ENCODE results near the gene LRRC63. TPM values are rescaled to one million over a fixed set of nuclear protein-coding genes. Genes with fewer than 3 reads are reported as not detected.

The LRRC63 gene
- total and polyA plus RNA-seq, 9 of the 15 experiments (the other 6 are each of a cell fraction or from before 2014, with no cell fraction given), result 0.07 to 0.41 (median 0.24) TPM; not detected in 1

DNA sequence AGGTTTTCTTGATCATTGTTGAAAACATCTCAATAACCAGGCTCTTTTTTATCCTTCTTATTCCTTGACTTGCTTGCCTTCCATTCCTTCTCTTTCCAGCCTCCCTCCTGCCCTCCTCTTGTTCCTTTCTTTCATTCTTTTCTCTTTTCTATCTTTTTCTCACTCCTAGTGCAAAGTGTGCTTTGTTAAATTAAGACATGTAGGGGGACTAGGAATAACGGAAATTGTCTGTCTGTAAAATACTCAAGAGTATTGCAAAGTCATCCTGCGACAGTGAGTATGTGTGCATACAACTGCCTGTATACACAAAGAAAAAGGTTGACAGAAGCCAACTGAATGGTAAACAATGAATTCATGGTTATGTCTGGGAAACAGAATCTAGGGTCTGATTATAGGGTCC, 70.1 kb downstream of the LRRC63 start:
- Histone ChIP-seq H2AFZ (ENCODE audit: low read depth, low read length) (peak overlapping the region; percentile 94), H3K4me1 (replicated peaks in 1 of 2; ENCODE audit: control insufficient read depth in 2 of 2, insufficient read depth in 2 of 2, low read length in 2 of 2) (peaks cover 2 to 34% of the 10 kb centered on the region in 2 experiments; a peak in 4 of 5 replicates), H3K4me2 (ENCODE audit: insufficient read depth, low read length) (peak overlapping the region; percentile 54), H3K9ac (ENCODE audit: insufficient read depth in 1 of 2, low read depth in 2 of 2, low read length in 2 of 2) (peak overlapping the region in 1 of 2 experiments; percentile 54; a peak in 2 of 4 replicates), H3K27ac (ENCODE audit: extremely low read depth, low read depth, low read length) (peak overlapping the region; percentile 83), H3K4me3 (no peak overlapping the region), H4K20me1 (replicated peaks; ENCODE audit: control insufficient read depth, insufficient read depth, low read length) (no peaks in the 10 kb centered on the region), H3K9me1 (ENCODE audit: control insufficient read depth, insufficient read depth, low read length) (no peaks in the 10 kb centered on the region), H3K27me3 (ENCODE audit: control insufficient read depth in 2 of 2, insufficient read depth in 2 of 2, low read length in 2 of 2) (no peaks in the 10 kb centered on the region), H3K79me2 (ENCODE audit: control insufficient read depth, insufficient read depth, low read length) (no peaks in the 10 kb centered on the region), H3K9me3 (replicated peaks; ENCODE audit: control insufficient read depth, insufficient read depth, low read depth, low read length) (no peaks in the 10 kb centered on the region), H3K36me3 (ENCODE audit: control insufficient read depth, insufficient read depth, low read length) (no peaks in the 10 kb centered on the region)
- ATAC-seq (peak; percentile 71), DNase-seq (ENCODE audit: extremely low read depth in 1 of 4, low spot score in 3 of 4) (peak in 2 of 4 experiments; percentile 30 to 52), FAIRE-seq (peak; percentile 78)
- WGBS (ENCODE audit: insufficient coverage, low coverage, missing lambda C conversion rate), result 4% methylated on average over 2 of the region's 2 CpGs
- in situ Hi-C loops (cut with MboI), result no loop called here
- ChIA-PET CTCF (ENCODE audit: low intra/inter-chr PET ratio) (no interaction called here), POLR2A (no interaction called here)
- no TSS peak for BruUV-seq (replicated peaks)
- intact Hi-C loops (cut with micrococcal nuclease), result no loop called here
- TF ChIP-seq, protein P1, sequence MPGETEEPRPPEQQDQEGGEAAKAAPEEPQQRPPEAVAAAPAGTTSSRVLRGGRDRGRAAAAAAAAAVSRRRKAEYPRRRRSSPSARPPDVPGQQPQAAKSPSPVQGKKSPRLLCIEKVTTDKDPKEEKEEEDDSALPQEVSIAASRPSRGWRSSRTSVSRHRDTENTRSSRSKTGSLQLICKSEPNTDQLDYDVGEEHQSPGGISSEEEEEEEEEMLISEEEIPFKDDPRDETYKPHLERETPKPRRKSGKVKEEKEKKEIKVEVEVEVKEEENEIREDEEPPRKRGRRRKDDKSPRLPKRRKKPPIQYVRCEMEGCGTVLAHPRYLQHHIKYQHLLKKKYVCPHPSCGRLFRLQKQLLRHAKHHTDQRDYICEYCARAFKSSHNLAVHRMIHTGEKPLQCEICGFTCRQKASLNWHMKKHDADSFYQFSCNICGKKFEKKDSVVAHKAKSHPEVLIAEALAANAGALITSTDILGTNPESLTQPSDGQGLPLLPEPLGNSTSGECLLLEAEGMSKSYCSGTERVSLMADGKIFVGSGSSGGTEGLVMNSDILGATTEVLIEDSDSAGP (CRISPR knock-in tag; IDR thresholded peaks at IDR 0.05), result no peak
- TF ChIP-seq NCOA6 (IDR thresholded peaks at IDR 0.05) (no peak), NBN (IDR thresholded peaks at IDR 0.05; ENCODE audit: low read depth) (0 out of 2 replicates have a peak, but pooled peaks have one; percentile 54), TAF1 (IDR thresholded peaks at IDR 0.05; ENCODE audit: control insufficient read depth, extremely low read depth, insufficient read depth, low read length, severe bottlenecking) (no peak), PRMT5 (CRISPR knock-in tag; IDR thresholded peaks at IDR 0.05) (no peak), FOXK2 (conservative IDR thresholded peaks at IDR 0.05 in 1 of 2, IDR thresholded peaks at IDR 0.05 in 1 of 2; ENCODE audit: low read depth in 2 of 2) (peak; percentile 70 to 89), ZNF274 (IDR thresholded peaks at IDR 0.05; ENCODE audit: borderline replicate concordance, low read depth, low read length) (no peak), TRIM24 (IDR thresholded peaks at IDR 0.05) (peak in 1 of 2 experiments; percentile 19; a peak in 1 of 4 replicates)
- TF ChIP-seq, protein P2, sequence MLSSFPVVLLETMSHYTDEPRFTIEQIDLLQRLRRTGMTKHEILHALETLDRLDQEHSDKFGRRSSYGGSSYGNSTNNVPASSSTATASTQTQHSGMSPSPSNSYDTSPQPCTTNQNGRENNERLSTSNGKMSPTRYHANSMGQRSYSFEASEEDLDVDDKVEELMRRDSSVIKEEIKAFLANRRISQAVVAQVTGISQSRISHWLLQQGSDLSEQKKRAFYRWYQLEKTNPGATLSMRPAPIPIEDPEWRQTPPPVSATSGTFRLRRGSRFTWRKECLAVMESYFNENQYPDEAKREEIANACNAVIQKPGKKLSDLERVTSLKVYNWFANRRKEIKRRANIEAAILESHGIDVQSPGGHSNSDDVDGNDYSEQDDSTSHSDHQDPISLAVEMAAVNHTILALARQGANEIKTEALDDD (IDR thresholded peaks at IDR 0.05), result no peak
- TF ChIP-seq, protein P3, sequence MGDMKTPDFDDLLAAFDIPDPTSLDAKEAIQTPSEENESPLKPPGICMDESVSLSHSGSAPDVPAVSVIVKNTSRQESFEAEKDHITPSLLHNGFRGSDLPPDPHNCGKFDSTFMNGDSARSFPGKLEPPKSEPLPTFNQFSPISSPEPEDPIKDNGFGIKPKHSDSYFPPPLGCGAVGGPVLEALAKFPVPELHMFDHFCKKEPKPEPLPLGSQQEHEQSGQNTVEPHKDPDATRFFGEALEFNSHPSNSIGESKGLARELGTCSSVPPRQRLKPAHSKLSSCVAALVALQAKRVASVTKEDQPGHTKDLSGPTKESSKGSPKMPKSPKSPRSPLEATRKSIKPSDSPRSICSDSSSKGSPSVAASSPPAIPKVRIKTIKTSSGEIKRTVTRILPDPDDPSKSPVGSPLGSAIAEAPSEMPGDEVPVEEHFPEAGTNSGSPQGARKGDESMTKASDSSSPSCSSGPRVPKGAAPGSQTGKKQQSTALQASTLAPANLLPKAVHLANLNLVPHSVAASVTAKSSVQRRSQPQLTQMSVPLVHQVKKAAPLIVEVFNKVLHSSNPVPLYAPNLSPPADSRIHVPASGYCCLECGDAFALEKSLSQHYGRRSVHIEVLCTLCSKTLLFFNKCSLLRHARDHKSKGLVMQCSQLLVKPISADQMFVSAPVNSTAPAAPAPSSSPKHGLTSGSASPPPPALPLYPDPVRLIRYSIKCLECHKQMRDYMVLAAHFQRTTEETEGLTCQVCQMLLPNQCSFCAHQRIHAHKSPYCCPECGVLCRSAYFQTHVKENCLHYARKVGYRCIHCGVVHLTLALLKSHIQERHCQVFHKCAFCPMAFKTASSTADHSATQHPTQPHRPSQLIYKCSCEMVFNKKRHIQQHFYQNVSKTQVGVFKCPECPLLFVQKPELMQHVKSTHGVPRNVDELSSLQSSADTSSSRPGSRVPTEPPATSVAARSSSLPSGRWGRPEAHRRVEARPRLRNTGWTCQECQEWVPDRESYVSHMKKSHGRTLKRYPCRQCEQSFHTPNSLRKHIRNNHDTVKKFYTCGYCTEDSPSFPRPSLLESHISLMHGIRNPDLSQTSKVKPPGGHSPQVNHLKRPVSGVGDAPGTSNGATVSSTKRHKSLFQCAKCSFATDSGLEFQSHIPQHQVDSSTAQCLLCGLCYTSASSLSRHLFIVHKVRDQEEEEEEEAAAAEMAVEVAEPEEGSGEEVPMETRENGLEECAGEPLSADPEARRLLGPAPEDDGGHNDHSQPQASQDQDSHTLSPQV (IDR thresholded peaks at IDR 0.05), result peak; percentile 61; the same call in 1 of the 2 replicates
- TF ChIP-seq, protein P4, sequence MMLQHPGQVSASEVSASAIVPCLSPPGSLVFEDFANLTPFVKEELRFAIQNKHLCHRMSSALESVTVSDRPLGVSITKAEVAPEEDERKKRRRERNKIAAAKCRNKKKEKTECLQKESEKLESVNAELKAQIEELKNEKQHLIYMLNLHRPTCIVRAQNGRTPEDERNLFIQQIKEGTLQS (IDR thresholded peaks at IDR 0.05), result peak; percentile 19; the same call in 1 of the 2 replicates
- TF ChIP-seq, protein P4 (CRISPR knock-in tag; conservative IDR thresholded peaks at IDR 0.05), result no peak
- TF ChIP-seq, protein P5, sequence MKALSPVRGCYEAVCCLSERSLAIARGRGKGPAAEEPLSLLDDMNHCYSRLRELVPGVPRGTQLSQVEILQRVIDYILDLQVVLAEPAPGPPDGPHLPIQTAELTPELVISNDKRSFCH (CRISPR knock-in tag; IDR thresholded peaks at IDR 0.05), result no peak
- TF ChIP-seq, protein P5 (tag; IDR thresholded peaks at IDR 0.05), result no peak

All from K562 (cell line).